ENCODE data around the gene MLYCD.

DNA sequence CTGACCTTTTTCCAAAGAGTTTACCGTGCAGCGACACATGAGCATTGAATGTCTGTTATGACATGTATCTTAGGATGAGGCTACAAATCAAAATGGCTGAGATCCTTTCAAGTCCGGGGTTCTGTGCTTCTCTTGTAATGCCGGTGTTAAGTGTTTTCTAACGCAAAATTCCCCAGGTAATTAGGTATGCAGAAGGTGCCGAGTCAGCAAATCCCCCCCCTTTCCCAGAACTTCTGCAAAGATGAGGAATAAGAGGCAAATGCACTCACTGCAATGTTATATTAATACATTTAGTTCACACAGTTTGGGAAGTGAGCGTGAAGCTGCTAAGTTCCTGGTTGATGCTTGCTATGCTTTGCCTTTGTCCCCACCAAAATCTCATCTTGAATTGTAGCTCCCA lies 36.3 kb upstream of the MLYCD start:
- no peak for TF ChIP-seq CTCF (IDR thresholded peaks at IDR 0.05; ENCODE audit: low read length)
- no peak for TF ChIP-seq EZH2 (IDR thresholded peaks at IDR 0.05; ENCODE audit: borderline replicate concordance, low read length)
